ENCODE results near the gene TMEM191B. TPM values are rescaled to one million over a fixed set of nuclear protein-coding genes. Genes with fewer than 3 reads are reported as not detected.

Gene TMEM191B
- total RNA-seq (2022; extraction: Qiagen RNA extraction), result 0.75 to 2.3 TPM (median 1.3 TPM) in 5 replicates

DNA sequence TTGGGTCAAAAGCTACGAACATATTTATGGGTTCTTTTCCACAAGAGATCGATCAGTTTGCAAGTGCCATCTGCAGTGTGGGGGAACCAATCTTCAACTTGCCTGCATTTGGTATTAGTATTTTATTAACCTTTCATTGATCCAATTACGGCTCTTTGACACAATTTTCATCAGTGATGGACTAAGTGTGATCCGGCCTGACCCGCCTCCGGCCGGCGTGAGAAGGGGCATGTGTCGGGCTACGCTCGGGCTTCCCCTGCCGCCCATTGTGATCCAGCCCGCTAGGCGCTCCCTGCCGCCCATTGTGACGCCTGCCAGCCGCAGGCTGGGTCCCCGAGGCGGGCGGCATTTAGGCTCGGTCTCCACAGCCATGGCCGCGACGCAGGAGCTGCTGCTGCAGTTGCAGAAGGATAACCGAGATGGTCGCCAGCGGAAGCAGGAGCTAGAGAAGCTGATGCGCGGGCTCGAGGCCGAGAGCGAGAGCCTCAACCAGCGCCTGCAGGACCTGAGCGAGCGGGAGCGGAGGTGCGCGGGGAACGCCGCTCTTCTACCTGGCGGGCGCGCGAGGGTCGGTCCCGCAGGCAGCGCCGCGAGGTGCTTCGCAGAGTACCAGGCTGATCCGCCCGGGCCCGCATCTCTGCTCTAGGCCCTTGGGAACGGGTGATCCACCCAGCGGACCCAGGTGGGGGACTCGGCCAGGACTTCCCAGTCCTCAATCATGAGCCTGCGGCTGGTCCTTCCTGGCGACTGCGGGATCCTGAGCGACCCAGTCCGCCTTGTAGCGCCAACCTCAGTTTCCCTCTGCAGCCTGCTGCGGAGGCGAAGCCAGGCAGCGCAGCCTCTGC, at the start of gene TMEM191B:
TSS of gene TMEM191B (plus strand) at position 51 of the 845 bp plus-strand sequence. CDS start at position 230, 179 bp downstream.

DNA sequence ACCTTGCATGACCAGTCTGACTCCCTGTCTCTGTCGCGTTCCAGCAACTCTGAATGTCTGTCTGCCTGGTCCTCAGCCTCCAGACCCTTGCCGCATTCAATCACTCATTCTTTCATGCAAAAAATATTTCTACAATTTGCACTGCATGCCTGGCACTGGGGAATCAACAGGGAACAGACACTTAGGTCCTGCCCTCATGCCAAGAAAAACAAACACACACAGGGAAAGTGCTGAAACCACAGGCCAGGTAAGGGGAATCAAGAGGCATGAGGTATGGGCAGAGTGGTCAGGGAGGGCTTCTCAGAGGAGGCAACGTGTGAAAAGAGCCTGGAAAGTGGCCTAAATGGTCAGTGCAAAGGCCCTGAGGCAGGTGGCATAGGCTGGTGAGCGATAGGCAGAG, 9.5 kb upstream of the TMEM191B start, which contains the start of gene GGTLC3:
TSS of gene GGTLC3 (minus strand) at position 101 of the 400 bp plus-strand sequence. CDS start 264 bp downstream, outside the sequence.

Other genes with a start within 250 kb of the TMEM191B start
- not detected in 5 replicates for gene GGTLC3, start 9.6 kb upstream of the TMEM191B start, total RNA-seq (2022; extraction: Qiagen RNA extraction)
- 0.75 to 1.2 TPM (median 1.1 TPM) in 5 replicates for gene RIMBP3, start 84.1 kb downstream of the TMEM191B start, total RNA-seq (2022; extraction: Qiagen RNA extraction)

Data from A549 treated with Mapracorat at 1 μM for 4 hours (cell line).